ENCODE data around the gene INPP4B. TPM values are rescaled to one million over a fixed set of nuclear protein-coding genes. Genes with fewer than 3 reads are reported as not detected.

The INPP4B gene
- total RNA-seq, 2 donors from 2014 or later: 8.2 to 16.6 TPM

DNA sequence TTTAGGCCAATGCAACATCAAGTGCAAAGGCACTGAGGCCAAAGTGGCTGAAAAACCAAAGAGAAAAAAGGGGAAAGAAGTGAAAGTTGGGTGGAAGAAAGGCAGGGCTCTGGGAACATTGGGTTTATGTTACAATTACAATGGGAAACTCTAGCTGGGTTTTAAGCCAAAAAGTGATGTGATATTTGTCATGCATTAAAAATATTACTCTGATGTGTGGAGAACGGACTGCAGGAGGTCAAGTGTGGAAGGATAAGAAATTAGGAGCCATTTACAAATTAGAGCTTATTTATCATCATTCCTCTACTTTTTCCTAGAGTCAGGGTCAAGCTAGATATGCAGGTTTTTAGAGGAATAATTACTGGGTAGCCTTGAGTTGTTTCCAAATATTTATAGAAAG is 516.8 kb downstream of the INPP4B start:
- 62 to 70% methylated on average over 1 of the region's 1 CpG for WGBS, 2 donors
- no peak overlapping the region for H3K4me3 ChIP-seq
- TF ChIP-seq, protein P1, sequence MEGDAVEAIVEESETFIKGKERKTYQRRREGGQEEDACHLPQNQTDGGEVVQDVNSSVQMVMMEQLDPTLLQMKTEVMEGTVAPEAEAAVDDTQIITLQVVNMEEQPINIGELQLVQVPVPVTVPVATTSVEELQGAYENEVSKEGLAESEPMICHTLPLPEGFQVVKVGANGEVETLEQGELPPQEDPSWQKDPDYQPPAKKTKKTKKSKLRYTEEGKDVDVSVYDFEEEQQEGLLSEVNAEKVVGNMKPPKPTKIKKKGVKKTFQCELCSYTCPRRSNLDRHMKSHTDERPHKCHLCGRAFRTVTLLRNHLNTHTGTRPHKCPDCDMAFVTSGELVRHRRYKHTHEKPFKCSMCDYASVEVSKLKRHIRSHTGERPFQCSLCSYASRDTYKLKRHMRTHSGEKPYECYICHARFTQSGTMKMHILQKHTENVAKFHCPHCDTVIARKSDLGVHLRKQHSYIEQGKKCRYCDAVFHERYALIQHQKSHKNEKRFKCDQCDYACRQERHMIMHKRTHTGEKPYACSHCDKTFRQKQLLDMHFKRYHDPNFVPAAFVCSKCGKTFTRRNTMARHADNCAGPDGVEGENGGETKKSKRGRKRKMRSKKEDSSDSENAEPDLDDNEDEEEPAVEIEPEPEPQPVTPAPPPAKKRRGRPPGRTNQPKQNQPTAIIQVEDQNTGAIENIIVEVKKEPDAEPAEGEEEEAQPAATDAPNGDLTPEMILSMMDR (IDR thresholded peaks at IDR 0.05): no peak
- no peak for TF ChIP-seq POLR2A (IDR thresholded peaks at IDR 0.05)
- H3K27ac ChIP-seq: no peak overlapping the region
- ATAC-seq (no peak), DNase-seq (no peak)
- H3K36me3 ChIP-seq (replicated peaks in 1 of 2; ENCODE audit: insufficient read depth in 1 of 2, low read depth in 2 of 2): no peaks in the 10 kb centered on the region
- H3K9me3 ChIP-seq: no peaks in the 10 kb centered on the region
- no peaks in the 10 kb centered on the region for H3K4me1 ChIP-seq
- intact Hi-C loops (cut with DNase I): no loop called here
- H3K27me3 ChIP-seq: no peaks in the 10 kb centered on the region

DNA sequence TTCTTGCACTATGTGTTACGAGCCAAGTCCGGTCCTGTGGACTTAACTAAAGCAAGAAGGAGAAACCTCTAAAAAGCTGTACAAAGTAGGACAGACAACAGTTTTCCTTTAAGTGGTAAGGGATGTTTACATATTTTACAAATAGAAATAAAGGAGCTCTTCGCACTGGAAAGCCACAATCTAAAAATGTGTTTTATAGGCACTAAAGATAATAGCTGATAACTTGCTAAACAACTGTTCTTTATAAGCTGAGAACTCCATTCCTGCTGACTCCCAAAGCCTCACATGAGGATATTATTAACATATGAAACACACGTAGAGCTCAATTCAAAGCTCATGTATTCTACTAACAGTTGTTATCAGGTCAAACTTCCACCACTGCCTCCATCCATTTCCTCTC is 519.9 kb downstream of the INPP4B start:
- ATAC-seq: no peak

DNA sequence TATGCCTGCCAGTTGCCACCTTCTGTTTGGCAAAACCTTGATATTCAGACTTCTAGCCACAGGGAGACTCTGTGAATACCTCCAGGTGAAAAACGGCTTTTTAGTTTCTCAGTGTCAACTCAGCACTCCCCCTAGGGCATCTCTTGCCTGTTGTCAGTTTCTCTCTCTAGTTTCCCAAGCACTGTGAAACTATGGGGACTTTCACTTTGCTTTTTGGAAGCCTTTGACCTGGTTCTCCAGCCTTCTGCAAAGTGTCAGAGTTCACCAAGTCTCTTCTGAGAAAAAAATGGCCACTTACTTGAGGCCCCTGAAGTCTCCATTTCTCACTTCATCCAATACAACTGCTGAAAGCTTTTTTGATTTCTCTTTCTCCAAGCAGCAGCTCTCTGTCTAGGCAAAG is 521.5 kb downstream of the INPP4B start:
- H3K36me3 ChIP-seq (replicated peaks in 1 of 2; ENCODE audit: insufficient read depth in 1 of 2, low read depth in 2 of 2): no peaks in the 10 kb centered on the region
- DNase-seq: no peak
- no peak overlapping the region for H3K4me3 ChIP-seq
- no peaks in the 10 kb centered on the region for H3K27me3 ChIP-seq
- no peak overlapping the region for H3K27ac ChIP-seq
- H3K9me3 ChIP-seq: no peaks in the 10 kb centered on the region
- H3K4me1 ChIP-seq: no peaks in the 10 kb centered on the region
- TF ChIP-seq, protein P1 (IDR thresholded peaks at IDR 0.05): no peak
- no peak for TF ChIP-seq POLR2A (IDR thresholded peaks at IDR 0.05)
- 56 to 69% methylated on average over 1 of the region's 1 CpG for WGBS, 2 donors
- intact Hi-C loops (cut with DNase I): no loop called here
- ATAC-seq: no peak

More for the DNA sequence above, 519.9 kb downstream of the INPP4B start:
- intact Hi-C loops (cut with DNase I): no loop called here
- DNase-seq: no peak
- Histone ChIP-seq H3K9me3 (no peaks in the 10 kb centered on the region), H3K4me1 (no peaks in the 10 kb centered on the region), H3K27me3 (no peaks in the 10 kb centered on the region), H3K27ac (no peak overlapping the region), H3K36me3 (replicated peaks in 1 of 2; ENCODE audit: insufficient read depth in 1 of 2, low read depth in 2 of 2) (no peaks in the 10 kb centered on the region), H3K4me3 (no peak overlapping the region)
- 90 to 92% methylated on average over 4 of the region's 4 CpGs for WGBS, 2 donors
- TF ChIP-seq POLR2A (IDR thresholded peaks at IDR 0.05): no peak
- TF ChIP-seq, protein P1 (IDR thresholded peaks at IDR 0.05): no peak

DNA sequence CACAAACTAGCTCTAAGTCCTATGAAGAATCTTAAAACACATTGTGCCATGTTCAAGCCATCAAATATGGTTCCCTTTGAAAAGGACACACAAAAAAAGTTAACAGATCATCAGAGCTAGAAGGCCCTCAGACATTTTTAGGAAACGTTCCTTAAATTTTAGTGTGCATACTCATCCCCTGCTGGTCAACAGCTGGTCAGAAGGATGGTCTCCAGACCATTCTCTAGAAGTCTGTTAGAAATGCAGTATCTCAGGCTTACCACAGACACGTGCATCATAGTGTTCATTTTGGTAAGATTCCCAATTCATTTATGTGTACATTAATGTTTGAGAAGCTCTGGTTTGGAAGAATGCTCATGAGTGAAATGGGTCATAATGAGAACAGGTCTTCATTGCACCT is 523.1 kb downstream of the INPP4B start:
- H3K27ac ChIP-seq: no peak overlapping the region
- H3K9me3 ChIP-seq: no peaks in the 10 kb centered on the region
- intact Hi-C loops (cut with DNase I): no loop called here
- TF ChIP-seq, protein P1 (IDR thresholded peaks at IDR 0.05): no peak
- TF ChIP-seq POLR2A (IDR thresholded peaks at IDR 0.05): no peak
- DNase-seq: no peak
- H3K27me3 ChIP-seq: no peaks in the 10 kb centered on the region
- ATAC-seq: no peak
- no peak overlapping the region for H3K4me3 ChIP-seq
- no peaks in the 10 kb centered on the region for H3K4me1 ChIP-seq
- 76% methylated on average over 2 of the region's 2 CpGs for WGBS, 2 donors
- no peaks in the 10 kb centered on the region for H3K36me3 ChIP-seq (replicated peaks in 1 of 2; ENCODE audit: insufficient read depth in 1 of 2, low read depth in 2 of 2)

DNA sequence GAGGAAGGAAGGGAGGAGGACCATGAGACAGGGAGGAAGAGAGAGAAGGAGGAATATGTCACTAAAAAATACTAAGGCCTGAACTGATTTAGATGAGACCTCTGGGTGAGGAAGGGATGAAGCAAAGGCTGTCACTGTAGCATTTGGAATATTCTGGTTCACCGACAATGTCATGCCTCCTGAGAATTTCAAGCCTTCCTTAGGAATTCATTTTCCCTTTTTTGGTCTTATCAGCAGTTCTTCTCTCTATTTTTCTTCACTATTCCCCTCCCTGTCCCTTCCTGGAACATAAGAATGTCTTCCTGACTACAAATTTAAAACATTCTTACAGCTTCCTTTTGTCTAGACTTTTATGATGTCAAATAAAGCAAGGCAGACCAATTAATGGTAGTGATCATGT is 527.8 kb downstream of the INPP4B start:
- no peak for DNase-seq
- WGBS, 2 donors: 73 to 87% methylated on average over 1 of the region's 1 CpG
- no peaks in the 10 kb centered on the region for H3K36me3 ChIP-seq (replicated peaks in 1 of 2; ENCODE audit: insufficient read depth in 1 of 2, low read depth in 2 of 2)

More for the DNA sequence above, 527.8 kb downstream of the INPP4B start:
- TF ChIP-seq, protein P1 (IDR thresholded peaks at IDR 0.05): no peak
- TF ChIP-seq POLR2A (IDR thresholded peaks at IDR 0.05): no peak
- no peak overlapping the region for H3K27ac ChIP-seq
- intact Hi-C loops (cut with DNase I): no loop called here
- no peaks in the 10 kb centered on the region for H3K9me3 ChIP-seq
- H3K4me3 ChIP-seq: no peak overlapping the region
- ATAC-seq: no peak
- peaks cover 16% of the 10 kb centered on the region for H3K4me1 ChIP-seq
- no peaks in the 10 kb centered on the region for H3K27me3 ChIP-seq

Measured in body of pancreas (tissue), 4 donors.